GM12878 (cell line): ENCODE results near the gene STKLD1. TPM values are rescaled to one million over a fixed set of nuclear protein-coding genes. Genes with fewer than 3 reads are reported as not detected.

Experiments used
- ATAC-seq: fragments of 200-7000 bp; cut with Tn5 transposase; 3 replicates; pipeline ENCODE4 v1.9.1; 2020; ENCODE audit warnings: mild to moderate bottlenecking, moderate library complexity
- BruUV-seq: library from RNA; stranded (reverse); fragments of 400-500 nt; replicated peaks from 2 replicates; lab custom pipeline; 2021; lab: Mats Ljungman, UMichigan
- CTCF ChIA-PET: fragments of 300-600 bp; sonication (Branson Sonifier 250); formaldehyde crosslinking; extraction: SDS; loops from one replicate; lab custom pipeline; 2021; ENCODE audit warnings: inconsistent platforms; lab: Yijun Ruan, JAX
- POLR2A ChIA-PET: fragments of 350-600 bp; formaldehyde crosslinking; extraction: SDS; loops from one replicate; lab custom pipeline; 2021; ENCODE audit warnings: inconsistent platforms; lab: Charles Lee
- RAD21 ChIA-PET: fragments of 300-600 bp; sonication (Branson Sonifier 250); formaldehyde crosslinking; loops from one replicate; lab custom pipeline; 2023; ENCODE audit warnings: antibody characterized with exemption; ENCODE audit not compliant: unreplicated experiment; lab: Charles Lee
- SMC1A ChIA-PET: fragments of 300-600 bp; sonication (Branson Sonifier 250); formaldehyde crosslinking; loops from one replicate; lab custom pipeline; 2023; ENCODE audit not compliant: unreplicated experiment, uncharacterized antibody; lab: Charles Lee
- DNase-seq: peaks from one replicate; pipeline ENCODE4 v3.0.0-alpha.2; 2011; ENCODE audit warnings: low read depth, low spot score
- FAIRE-seq: peaks from 3 replicates; lab custom pipeline; 2011; peaks lifted over from hg19 to GRCh38; lab: Jason Lieb, UNC
- H2AFZ ChIP-seq: 2 replicates; pipeline ENCODE4 v1.6.0; 2011; ENCODE audit warnings: low read depth, low read length, control low read depth; ENCODE audit not compliant: control insufficient read depth
- H3K27ac ChIP-seq: 2 replicates; pipeline ENCODE4 v1.5.1; 2011; ENCODE audit warnings: control low read depth; ENCODE audit not compliant: control insufficient read depth, insufficient read depth
- H3K27me3 ChIP-seq, 2 experiments: replicated peaks in 1 of 2; 2 replicates each; pipeline versions ENCODE4 v1.6.0 to v1.6.1; 2011; ENCODE audit warnings: low read length in 1 of 2; ENCODE audit not compliant: control insufficient read depth in 2 of 2, insufficient read depth in 2 of 2
- H3K36me3 ChIP-seq, 2 experiments: 2 replicates each; pipeline ENCODE4 v1.5.1; 2011; ENCODE audit warnings: low read length in 1 of 2; ENCODE audit not compliant: control insufficient read depth in 2 of 2, insufficient read depth in 2 of 2
- H3K4me1 ChIP-seq: 2 replicates; pipeline ENCODE4 v1.6.1; 2011; ENCODE audit warnings: mild to moderate bottlenecking, low read length, moderate library complexity, mixed read lengths; ENCODE audit not compliant: control insufficient read depth, insufficient read depth
- H3K4me2 ChIP-seq: 2 replicates; pipeline ENCODE4 v1.6.0; 2011; ENCODE audit warnings: control low read depth; ENCODE audit not compliant: control insufficient read depth, insufficient read depth
- H3K4me3 ChIP-seq: fragments of 200-600 bp; sonication (generic); 2 replicates; pipeline ENCODE4 v1.5.1; 2016
- H3K79me2 ChIP-seq: 2 replicates; pipeline ENCODE4 v1.6.0; 2011; ENCODE audit warnings: low read length; ENCODE audit not compliant: control insufficient read depth, insufficient read depth
- H3K9ac ChIP-seq: 2 replicates; pipeline ENCODE4 v1.8.0; 2011; ENCODE audit warnings: low read length, control low read depth, mixed read lengths; ENCODE audit not compliant: control insufficient read depth, insufficient read depth
- H3K9me3 ChIP-seq: replicated peaks from 3 replicates; pipeline ENCODE4 v1.5.1; 2011; ENCODE audit warnings: mild to moderate bottlenecking, low read length; ENCODE audit not compliant: control insufficient read depth, insufficient read depth
- H4K20me1 ChIP-seq: 2 replicates; pipeline ENCODE4 v1.6.0; 2011; ENCODE audit not compliant: control insufficient read depth, insufficient read depth
- BMI1 ChIP-seq: fragments of 450-650 bp; IDR thresholded peaks from 2 replicates; pipeline ENCODE4 v1.6.1; 2016; ENCODE audit warnings: mild to moderate bottlenecking, moderate library complexity, borderline replicate concordance
- CHD4 ChIP-seq: fragments of 200-600 bp; sonication (generic); IDR thresholded peaks from 2 replicates; pipeline ENCODE4 v1.6.1; 2016; ENCODE audit warnings: mild to moderate bottlenecking
- CREB1 ChIP-seq: IDR thresholded peaks from 2 replicates; pipeline ENCODE4 v1.6.1; 2012; ENCODE audit warnings: low read depth, mild to moderate bottlenecking, inconsistent platforms
- EGR1 ChIP-seq, 2 experiments: IDR thresholded peaks; 1 replicate in 1 of 2; 2 replicates in 1 of 2; pipeline ENCODE4 v1.6.1; 2011 to 2012; ENCODE audit warnings: low read depth in 2 of 2, low read length in 2 of 2, borderline replicate concordance in 1 of 2, mild to moderate bottlenecking in 1 of 2, moderate library complexity in 1 of 2
- ESRRA ChIP-seq: IDR thresholded peaks from 2 replicates; pipeline ENCODE4 v1.6.1; 2012; ENCODE audit warnings: mild to moderate bottlenecking, low read length, improper control_type of control experiment
- HDAC2 ChIP-seq: fragments of 200-600 bp; sonication (generic); IDR thresholded peaks from 2 replicates; pipeline ENCODE4 v1.6.1; 2017
- HSF1 ChIP-seq: fragments of 150-350 bp; IDR thresholded peaks from 2 replicates; pipeline ENCODE4 v1.6.1; 2014; ENCODE audit warnings: mild to moderate bottlenecking, low read depth, low read length
- JUNB ChIP-seq: IDR thresholded peaks from 2 replicates; pipeline ENCODE4 v1.6.1; 2016; ENCODE audit warnings: antibody characterized with exemption, mild to moderate bottlenecking
- MTA2 ChIP-seq: fragments of 450-650 bp; IDR thresholded peaks from 2 replicates; pipeline ENCODE4 v1.6.1; 2016; ENCODE audit warnings: low read depth, mild to moderate bottlenecking, moderate library complexity
- MTA3 ChIP-seq: IDR thresholded peaks from 2 replicates; pipeline ENCODE4 v1.6.1; 2012; ENCODE audit warnings: low read length, inconsistent platforms, borderline replicate concordance
- MYB ChIP-seq: fragments of 150-350 bp; IDR thresholded peaks from 2 replicates; pipeline ENCODE4 v1.6.1; 2014; ENCODE audit warnings: mild to moderate bottlenecking, low read depth, low read length, borderline replicate concordance
- POLR2AphosphoS5 ChIP-seq: IDR thresholded peaks from 2 replicates; pipeline ENCODE4 v1.6.1; 2011; ENCODE audit warnings: mild to moderate bottlenecking, low read length, inconsistent platforms
- POU2F2 ChIP-seq: IDR thresholded peaks from 3 replicates; pipeline ENCODE4 v1.6.1; 2011; ENCODE audit warnings: low read depth, mild to moderate bottlenecking, low read length, borderline replicate concordance
- RELB ChIP-seq: fragments of 450-650 bp; IDR thresholded peaks from 2 replicates; pipeline ENCODE4 v1.6.1; 2017; ENCODE audit warnings: low read depth, mild to moderate bottlenecking, moderate library complexity
- STAT1 ChIP-seq: fragments of 450-650 bp; conservative IDR thresholded peaks from 2 replicates; pipeline ENCODE4 v1.6.1; 2014; ENCODE audit warnings: antibody characterized with exemption, mild to moderate bottlenecking
- WRNIP1 ChIP-seq: IDR thresholded peaks from 2 replicates; pipeline ENCODE4 v1.6.1; 2011; ENCODE audit warnings: low read depth, low read length, improper control_type of control experiment, borderline replicate concordance
- ZNF592 ChIP-seq: fragments of 450-650 bp; IDR thresholded peaks from 2 replicates; pipeline ENCODE4 v1.6.1; 2017; ENCODE audit warnings: mild to moderate bottlenecking, moderate library complexity
- WGBS: methylation state at CpG from one replicate; pipeline ENCODE4 v1.1.6; 2016; ENCODE audit warnings: low lambda C conversion rate; ENCODE audit not compliant: insufficient replicate concordance, insufficient coverage; ENCODE audit errors: missing lambda C conversion rate; 5-methylcytosine and 5-hydroxymethylcytosine counted together
- in situ Hi-C: fragments of 300-500 bp; cut with MboI; formaldehyde crosslinking; loops from 9 replicates; pipeline ENCODE4 v1.14.3; 2018; ENCODE audit warnings: mixed read lengths
- intact Hi-C: fragments of 100-400 bp; cut with micrococcal nuclease; formaldehyde crosslinking; loops from one replicate; pipeline ENCODE4 v1.14.2; 2022; ENCODE audit not compliant: unreplicated experiment
- polyA plus RNA-seq, 11 experiments: library from polyadenylated mRNA; depleted of rRNA in 4 of 11; unstranded in 6 of 11; stranded (reverse) in 5 of 11; fragments of >200 nt; fragmentation: Nextera tagmentation in 4 of 11; fragmentation: Illumina TruSeq in 1 of 11; extraction: Ambion mirVana in 4 of 11; extraction: Trizol in 1 of 11; gene quantifications; 1 replicate in 1 of 11; 2 replicates in 10 of 11; pipeline versions ENCODE4 v1.2.1 to v1.2.3, GENCODE V29; 2011 to 2016; ENCODE audit warnings: inconsistent platforms in 2 of 11, missing spikeins in 2 of 11, low read depth in 1 of 11
- total RNA-seq, 4 experiments: library from RNA; depleted of rRNA in 3 of 4; stranded (reverse); fragments of >200 nt in 3 of 4; fragmentation: Illumina TruSeq in 1 of 4; extraction: Trizol in 1 of 4; gene quantifications; 2 replicates each; pipeline versions ENCODE4 v1.2.1 to v1.2.3, GENCODE V29; 2013 to 2021

The STKLD1 gene
- total and polyA plus RNA-seq, 10 of the 15 experiments (the other 5 are each of a cell fraction or from before 2014, with no cell fraction given): 0.07 to 0.40 (median 0.29) TPM; not detected in 4

- TF ChIP-seq POLR2AphosphoS5 (no peak), JUNB (no peak), HSF1 (no peak)
- TF ChIP-seq, all 136 proteins: peak for 0
Observed at GRCh38 chr9:133425049-133425632, 49.0 kb downstream of the STKLD1 start (continued).

- RAD21 ChIA-PET: interaction anchor here (1.1 to 1.4 kb wide), 2 partner anchors 11 to 35 kb away, joined by 3 to 4 read pairs; no protein-coding TSS in a partner anchor
- Histone ChIP-seq H2AFZ (no peak overlapping the region), H3K4me1 (peaks cover 16% of the 10 kb centered on the region), H3K36me3 (no peaks in the 10 kb centered on the region), H3K79me2 (no peaks in the 10 kb centered on the region), H3K9me3 (no peaks in the 10 kb centered on the region; the same call in 2 of the 3 replicates), H3K4me3 (no peak overlapping the region), H3K27me3 (no peaks in the 10 kb centered on the region; a peak in 1 of 4 replicates), H3K9ac (no peak overlapping the region), H3K4me2 (no peak overlapping the region), H3K27ac (no peak overlapping the region), H4K20me1 (no peaks in the 10 kb centered on the region)
- CTCF ChIA-PET: no interaction called here
- ATAC-seq: no peak
- intact Hi-C loops (no loop called here), in situ Hi-C loops (no loop called here)
- no peak for FAIRE-seq
- BruUV-seq: no TSS peak
- no peak for DNase-seq
- 49% methylated on average over 11 of the region's 11 CpGs for WGBS
- POLR2A ChIA-PET: no interaction called here
- SMC1A ChIA-PET: no interaction called here
- TF ChIP-seq CHD4: no peak
- TF ChIP-seq BMI1: no peak
- no peak for TF ChIP-seq POU2F2
- TF ChIP-seq ESRRA: no peak
- TF ChIP-seq MYB: no peak
- no peak for TF ChIP-seq STAT1
- TF ChIP-seq MTA3: no peak
- TF ChIP-seq EGR1 (IDR thresholded peaks at IDR 0.05; ENCODE audit: borderline replicate concordance in 1 of 2, low read depth in 2 of 2, low read length in 2 of 2): no peak
- TF ChIP-seq ZNF592: no peak
- TF ChIP-seq HDAC2: no peak
- TF ChIP-seq WRNIP1: no peak
- TF ChIP-seq CREB1: no peak
- no peak for TF ChIP-seq MTA2
- no peak for TF ChIP-seq RELB
Observed at GRCh38 chr9:133426011-133426410, 49.8 kb downstream of the STKLD1 start.
